ENCODE results near the gene EPHA1.

The EPHA1 gene

DNA sequence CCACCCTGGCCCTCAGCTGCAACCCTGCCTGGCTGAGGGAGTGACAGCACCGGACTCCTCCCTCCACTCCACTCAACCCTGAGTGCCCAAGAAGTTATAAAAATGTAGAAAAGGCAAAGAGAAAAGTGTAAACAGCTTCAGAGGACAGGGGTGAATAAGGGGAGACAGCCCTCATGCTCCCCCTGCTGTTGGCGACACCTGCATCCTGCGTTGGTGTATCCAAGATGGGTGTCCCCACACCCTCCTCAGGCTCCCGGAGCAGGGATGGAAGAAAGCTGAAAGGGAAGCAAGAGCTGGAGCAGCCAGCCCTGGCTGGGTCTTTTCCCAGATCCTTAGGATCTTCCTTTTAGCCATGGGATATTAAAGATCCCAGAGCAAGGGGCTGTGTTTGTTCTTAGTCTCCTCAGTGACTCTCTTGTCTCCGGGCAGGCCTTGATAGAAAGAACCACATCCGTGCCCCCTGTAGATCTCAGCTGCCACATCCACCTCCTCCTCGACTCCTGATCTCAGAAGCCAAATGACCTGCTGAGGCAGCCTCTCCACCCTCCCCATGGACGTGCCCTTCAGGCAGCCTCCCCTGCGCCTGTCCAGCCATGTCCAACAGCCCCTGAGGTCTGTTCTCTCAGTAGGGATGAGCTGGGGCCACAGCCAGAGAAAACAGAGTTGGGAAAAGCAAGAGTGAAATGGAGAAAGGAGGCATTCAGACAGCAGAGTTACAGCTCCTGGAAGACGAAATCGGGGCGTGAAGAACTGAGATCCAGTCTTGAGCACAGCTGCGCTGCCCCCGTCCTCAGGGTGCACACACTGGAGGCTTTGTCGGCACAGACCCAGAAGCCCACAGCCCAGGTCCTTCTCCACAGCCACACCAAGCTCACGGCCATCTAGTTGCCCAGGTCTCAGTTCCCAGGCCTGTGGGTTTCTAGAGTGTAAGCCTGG is 52.9 kb downstream of the EPHA1 start:
- peaks cover 44% of the 10 kb centered on the region for H3K27me3 Mint-ChIP-seq (ENCODE audit: low read depth, poor library complexity)

DNA sequence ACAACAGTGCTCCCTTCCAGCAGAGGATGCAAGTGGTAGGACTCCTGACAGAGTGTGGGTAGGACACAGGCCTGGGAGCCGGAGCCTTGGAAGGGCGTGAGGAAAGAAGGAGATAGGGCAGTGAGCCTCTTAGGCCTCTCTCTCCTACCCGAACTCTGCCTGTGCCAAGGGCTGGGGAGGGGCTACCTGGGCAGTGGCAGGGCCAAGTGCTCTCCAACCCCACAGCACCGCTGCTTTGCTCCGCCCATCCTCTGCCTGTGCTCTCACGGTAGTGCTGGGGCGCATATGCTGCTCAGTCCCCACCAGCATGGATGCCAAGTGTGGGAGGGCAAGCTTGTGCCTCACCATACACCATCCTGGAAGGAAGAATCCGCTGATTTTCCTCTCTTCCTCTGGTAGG is 53.7 kb downstream of the EPHA1 start:
- no peak overlapping the region for H3K27ac Mint-ChIP-seq
- DNase-seq = no peak
- H3K9me3 Mint-ChIP-seq = no peaks in the 10 kb centered on the region
- H3K27me3 Mint-ChIP-seq (ENCODE audit: low read depth, poor library complexity) = peaks cover 38% of the 10 kb centered on the region
- TF ChIP-seq, protein P1, sequence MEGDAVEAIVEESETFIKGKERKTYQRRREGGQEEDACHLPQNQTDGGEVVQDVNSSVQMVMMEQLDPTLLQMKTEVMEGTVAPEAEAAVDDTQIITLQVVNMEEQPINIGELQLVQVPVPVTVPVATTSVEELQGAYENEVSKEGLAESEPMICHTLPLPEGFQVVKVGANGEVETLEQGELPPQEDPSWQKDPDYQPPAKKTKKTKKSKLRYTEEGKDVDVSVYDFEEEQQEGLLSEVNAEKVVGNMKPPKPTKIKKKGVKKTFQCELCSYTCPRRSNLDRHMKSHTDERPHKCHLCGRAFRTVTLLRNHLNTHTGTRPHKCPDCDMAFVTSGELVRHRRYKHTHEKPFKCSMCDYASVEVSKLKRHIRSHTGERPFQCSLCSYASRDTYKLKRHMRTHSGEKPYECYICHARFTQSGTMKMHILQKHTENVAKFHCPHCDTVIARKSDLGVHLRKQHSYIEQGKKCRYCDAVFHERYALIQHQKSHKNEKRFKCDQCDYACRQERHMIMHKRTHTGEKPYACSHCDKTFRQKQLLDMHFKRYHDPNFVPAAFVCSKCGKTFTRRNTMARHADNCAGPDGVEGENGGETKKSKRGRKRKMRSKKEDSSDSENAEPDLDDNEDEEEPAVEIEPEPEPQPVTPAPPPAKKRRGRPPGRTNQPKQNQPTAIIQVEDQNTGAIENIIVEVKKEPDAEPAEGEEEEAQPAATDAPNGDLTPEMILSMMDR (IDR thresholded peaks at IDR 0.05) = no peak
- H3K4me3 Mint-ChIP-seq = no peak overlapping the region
- H3K4me1 Mint-ChIP-seq = peaks cover 45% of the 10 kb centered on the region
- H3K36me3 Mint-ChIP-seq (ENCODE audit: low read depth) = no peaks in the 10 kb centered on the region

More for the DNA sequence above, 52.9 kb downstream of the EPHA1 start:
- H3K4me1 Mint-ChIP-seq = peaks cover 50% of the 10 kb centered on the region
- no peak overlapping the region for H3K4me3 Mint-ChIP-seq
- DNase-seq = no peak
- no peaks in the 10 kb centered on the region for H3K36me3 Mint-ChIP-seq (ENCODE audit: low read depth)
- H3K9me3 Mint-ChIP-seq = no peaks in the 10 kb centered on the region
- TF ChIP-seq, protein P1 (IDR thresholded peaks at IDR 0.05) = no peak
- H3K27ac Mint-ChIP-seq = peak overlapping the region; percentile 44

DNA sequence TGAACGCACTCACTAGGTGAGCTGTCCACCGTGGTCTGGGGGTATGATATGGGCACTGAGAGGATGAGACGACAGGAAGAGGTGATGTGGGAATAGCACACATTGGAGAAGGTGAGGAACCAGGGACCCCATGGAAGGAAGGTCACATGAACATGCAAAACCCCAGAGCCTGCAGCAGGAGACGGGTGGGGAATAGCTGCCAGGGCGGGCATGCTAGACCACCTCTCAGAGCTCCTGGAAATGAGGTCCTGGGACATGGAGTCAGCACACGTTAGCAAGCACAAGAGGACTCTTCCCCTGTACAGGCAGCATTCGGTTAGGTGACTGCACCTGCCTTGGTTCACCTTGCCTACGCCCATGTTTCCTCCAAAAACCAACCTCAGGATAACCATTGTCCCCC is 54.3 kb downstream of the EPHA1 start:
- Mint-ChIP-seq H3K27me3 (ENCODE audit: low read depth, poor library complexity) (peaks cover 35% of the 10 kb centered on the region), H3K27ac (no peak overlapping the region), H3K36me3 (ENCODE audit: low read depth) (no peaks in the 10 kb centered on the region), H3K9me3 (no peaks in the 10 kb centered on the region), H3K4me1 (peaks cover 45% of the 10 kb centered on the region), H3K4me3 (no peak overlapping the region)
- TF ChIP-seq, protein P1 (IDR thresholded peaks at IDR 0.05) = no peak
- DNase-seq = no peak

DNA sequence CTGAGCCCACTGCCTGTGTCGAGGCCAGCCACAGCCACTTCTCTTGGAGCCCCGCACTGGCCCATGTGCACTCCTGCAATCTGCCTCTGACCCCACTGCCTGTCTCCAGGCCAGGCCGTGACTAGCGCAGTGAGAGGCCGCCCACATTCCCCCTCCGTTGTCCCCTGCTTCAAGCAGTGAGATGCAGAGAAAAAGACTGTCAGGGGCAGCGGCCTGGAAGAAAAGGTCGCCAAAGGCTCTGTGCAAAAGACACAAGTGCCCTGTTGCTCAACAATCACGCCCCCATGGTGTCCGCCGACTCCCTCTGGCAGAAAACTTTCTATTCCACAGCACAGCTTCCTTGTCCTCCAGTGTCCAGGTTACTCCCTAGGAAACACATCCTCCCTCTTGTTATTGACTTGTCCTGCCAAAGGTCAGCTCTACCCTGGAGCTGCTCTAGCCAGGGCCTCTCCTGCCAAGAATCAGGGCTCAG is 56.1 kb downstream of the EPHA1 start:
- Mint-ChIP-seq H3K9me3 (no peaks in the 10 kb centered on the region), H3K27ac (peak overlapping the region; percentile 92), H3K36me3 (ENCODE audit: low read depth) (no peaks in the 10 kb centered on the region), H3K4me1 (peaks cover 45% of the 10 kb centered on the region), H3K4me3 (peak overlapping the region; percentile 57), H3K27me3 (ENCODE audit: low read depth, poor library complexity) (peaks cover 35% of the 10 kb centered on the region)
- TF ChIP-seq, protein P1 (IDR thresholded peaks at IDR 0.05) = no peak
- peak; percentile 35 for DNase-seq

DNA sequence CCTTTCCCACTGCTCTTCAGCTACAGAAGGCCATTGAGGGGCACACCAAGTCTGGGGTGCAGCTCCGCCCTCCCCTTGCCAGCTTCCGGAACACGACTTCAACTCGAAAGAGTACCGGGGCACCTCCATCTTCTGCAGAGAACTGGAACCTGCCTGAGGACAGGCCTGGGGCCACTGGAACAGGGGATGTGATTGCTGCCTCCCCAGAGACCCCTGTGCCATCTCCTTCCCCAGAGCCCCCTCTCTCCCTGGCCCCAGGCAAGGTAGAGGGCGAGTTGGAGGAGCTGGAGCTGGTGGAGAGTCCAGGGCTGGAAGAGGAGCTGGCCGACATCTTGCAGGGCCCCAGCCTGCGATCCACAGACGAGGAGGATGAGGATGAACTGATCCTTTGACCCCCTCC is 57.1 kb downstream of the EPHA1 start:
- no peaks in the 10 kb centered on the region for H3K36me3 Mint-ChIP-seq (ENCODE audit: low read depth)
- H3K4me1 Mint-ChIP-seq = peaks cover 45% of the 10 kb centered on the region
- H3K27me3 Mint-ChIP-seq (ENCODE audit: low read depth, poor library complexity) = peaks cover 39% of the 10 kb centered on the region
- DNase-seq = no peak
- no peak overlapping the region for H3K4me3 Mint-ChIP-seq
- no peaks in the 10 kb centered on the region for H3K9me3 Mint-ChIP-seq
- H3K27ac Mint-ChIP-seq = no peak overlapping the region
- TF ChIP-seq, protein P1 (IDR thresholded peaks at IDR 0.05) = no peak

All from nephron progenitor cell (in vitro differentiated cells).